Memory B cell (primary cell): Measurements from ENCODE around the gene ARFGAP3.

Experiments used
- ATAC-seq: fragments of 150-1000 bp; cut with Tn5 transposase; 2 replicates; pipeline ENCODE4 v1.10.0; 2021; ENCODE audit warnings: low read depth, mild to moderate bottlenecking, moderate library complexity
- DNase-seq, 2 donors: peaks; one replicate each; pipeline ENCODE4 v3.0.0; 2022; ENCODE audit warnings: low spot score in 2 of 2
- H3K27ac Mint-ChIP-seq: one replicate; pipeline ENCODE4 v1.8.0; 2022; ENCODE audit warnings: mild to moderate bottlenecking, moderate library complexity, mixed read lengths
- H3K27me3 Mint-ChIP-seq: one replicate; pipeline ENCODE4 v1.8.0; 2022; ENCODE audit warnings: mixed read lengths
- H3K36me3 Mint-ChIP-seq: one replicate; pipeline ENCODE4 v1.8.0; 2022; ENCODE audit warnings: mild to moderate bottlenecking, mixed read lengths
- H3K4me1 Mint-ChIP-seq: one replicate; pipeline ENCODE4 v1.8.0; 2022; ENCODE audit warnings: mixed read lengths
- H3K4me3 Mint-ChIP-seq: one replicate; pipeline ENCODE4 v1.8.0; 2022; ENCODE audit warnings: mild to moderate bottlenecking, moderate library complexity, mixed read lengths
- H3K9me3 Mint-ChIP-seq: one replicate; pipeline ENCODE4 v1.8.0; 2022; ENCODE audit warnings: mixed read lengths

Gene ARFGAP3

DNA sequence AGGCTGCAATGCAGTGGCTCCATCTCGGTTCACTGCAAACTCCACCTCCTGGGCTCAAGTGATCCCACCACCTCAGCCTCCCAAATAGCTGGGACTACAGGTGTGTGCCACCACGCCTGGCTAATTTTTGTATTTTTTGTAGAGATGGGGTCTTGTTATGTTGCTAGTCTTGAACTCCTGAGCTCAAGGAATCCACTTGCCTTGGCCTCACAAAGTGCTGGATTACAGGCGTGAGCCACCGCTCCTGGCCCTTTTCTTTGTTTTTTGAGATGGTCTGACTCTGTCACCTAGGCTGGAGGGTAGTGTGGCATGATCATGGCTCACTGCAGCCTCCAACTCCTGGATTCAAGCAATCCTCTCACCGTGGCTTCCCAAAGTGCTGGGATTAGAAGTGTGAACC, 21.0 kb downstream of the ARFGAP3 start:
- ATAC-seq (no peak), DNase-seq (no peak)
- Mint-ChIP-seq H3K27me3 (no peaks in the 10 kb centered on the region), H3K9me3 (no peaks in the 10 kb centered on the region), H3K4me3 (no peak overlapping the region), H3K4me1 (peaks cover 2% of the 10 kb centered on the region), H3K27ac (no peak overlapping the region), H3K36me3 (peaks cover 15% of the 10 kb centered on the region)

DNA sequence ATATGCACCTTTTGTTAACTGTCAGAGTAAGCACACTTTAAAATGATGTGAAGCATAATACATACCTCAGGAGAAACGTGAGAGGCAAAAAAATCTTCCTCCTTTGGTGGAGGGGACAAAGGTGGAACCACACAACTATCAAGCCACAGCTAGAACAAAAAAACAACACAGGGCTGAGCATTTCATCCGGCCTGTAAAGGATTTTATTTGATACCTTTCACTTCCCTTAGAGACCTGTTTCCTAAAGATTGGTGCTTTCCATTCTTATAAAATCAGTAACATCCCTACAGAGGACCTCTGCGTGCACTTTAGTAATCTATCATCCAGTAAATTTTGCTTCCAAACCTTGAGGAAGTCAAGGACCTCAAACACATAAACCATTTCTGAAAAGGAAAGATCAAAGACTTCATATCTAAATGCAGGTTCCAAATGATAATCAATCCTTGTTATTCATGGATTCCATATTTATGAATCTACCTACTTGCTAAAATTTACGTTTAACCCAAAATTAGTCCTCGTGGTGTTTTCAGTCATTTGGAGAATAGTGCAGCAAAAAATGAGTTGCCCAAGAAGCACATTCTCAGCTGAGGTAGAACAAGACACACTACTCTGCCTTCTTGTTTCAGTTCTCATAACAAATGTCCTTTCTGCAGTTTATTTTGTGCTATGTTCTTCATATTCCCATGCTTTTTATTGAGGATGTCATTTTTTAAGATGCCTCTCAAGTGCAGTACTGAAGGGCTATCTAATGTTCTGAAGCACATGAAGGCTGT, 22.7 kb downstream of the ARFGAP3 start:
- Mint-ChIP-seq H3K9me3 (no peaks in the 10 kb centered on the region), H3K27me3 (no peaks in the 10 kb centered on the region), H3K36me3 (peaks cover 20% of the 10 kb centered on the region), H3K4me1 (no peaks in the 10 kb centered on the region), H3K27ac (no peak overlapping the region), H3K4me3 (no peak overlapping the region)
- DNase-seq (no peak), ATAC-seq (no peak)

DNA sequence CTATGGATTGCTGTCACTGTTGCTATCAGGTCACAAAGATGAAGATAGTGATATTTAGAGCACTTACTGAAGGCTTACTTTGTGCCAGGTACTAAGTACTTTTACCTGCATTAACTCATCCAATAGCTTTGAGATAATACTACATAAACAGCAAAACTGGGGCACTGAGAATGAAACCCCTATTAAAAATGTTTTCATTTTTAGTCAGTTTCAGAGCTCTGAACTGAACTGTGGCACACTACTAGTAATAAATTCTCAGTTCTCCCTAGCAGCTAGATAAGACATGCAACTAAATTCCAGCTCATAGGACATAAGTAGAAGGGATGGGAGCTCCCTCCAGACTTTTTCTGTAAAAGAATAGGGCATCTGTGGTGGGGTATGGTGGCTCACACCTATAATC, 24.0 kb downstream of the ARFGAP3 start:
- no peaks in the 10 kb centered on the region for H3K9me3 Mint-ChIP-seq
- ATAC-seq (no peak), DNase-seq (no peak)
- peaks cover 20% of the 10 kb centered on the region for H3K36me3 Mint-ChIP-seq
- no peak overlapping the region for H3K27ac Mint-ChIP-seq
- H3K4me1 Mint-ChIP-seq = no peaks in the 10 kb centered on the region
- no peak overlapping the region for H3K4me3 Mint-ChIP-seq
- H3K27me3 Mint-ChIP-seq = no peaks in the 10 kb centered on the region

DNA sequence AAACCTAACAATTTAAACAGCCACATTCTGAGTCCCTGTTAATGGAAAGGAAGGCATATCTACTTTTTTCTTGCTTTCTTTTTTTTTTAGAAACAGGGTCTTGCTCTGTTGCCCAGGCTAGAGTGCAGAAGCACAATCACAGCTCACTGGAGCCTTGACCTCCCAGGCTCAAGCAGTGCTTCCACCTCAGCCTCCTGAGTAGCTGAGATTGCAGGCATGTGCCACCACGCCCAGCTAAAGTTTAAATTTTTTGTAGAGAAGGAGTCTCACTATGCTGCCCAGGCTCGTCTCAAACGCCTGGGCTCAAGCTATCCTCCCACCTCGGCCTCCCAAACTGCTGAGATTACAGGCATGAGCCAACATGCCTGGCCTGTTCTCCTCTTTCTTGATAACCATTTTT, 25.4 kb downstream of the ARFGAP3 start:
- Mint-ChIP-seq H3K4me3 (no peak overlapping the region), H3K4me1 (no peaks in the 10 kb centered on the region), H3K9me3 (no peaks in the 10 kb centered on the region), H3K36me3 (peaks cover 24% of the 10 kb centered on the region), H3K27me3 (no peaks in the 10 kb centered on the region), H3K27ac (no peak overlapping the region)
- DNase-seq (no peak), ATAC-seq (no peak)

DNA sequence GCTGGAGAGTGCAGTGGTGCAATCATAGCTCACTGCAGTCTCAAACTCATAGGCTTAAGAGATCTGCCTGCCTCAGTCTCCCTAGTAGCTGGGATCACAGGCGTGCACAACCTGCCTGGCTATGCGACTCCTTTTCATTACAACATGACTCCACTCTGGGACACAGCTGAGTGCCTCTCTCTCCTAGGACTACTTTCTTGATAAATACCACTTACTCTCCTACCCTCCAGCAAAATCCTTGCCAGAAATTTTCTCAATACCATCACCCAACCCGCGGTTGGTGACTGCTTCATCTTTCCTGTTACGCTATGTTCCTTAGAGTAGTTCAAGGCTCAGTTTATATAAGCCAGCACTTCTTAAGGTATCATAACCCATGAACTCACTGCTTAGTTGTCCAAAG, 26.9 kb downstream of the ARFGAP3 start:
- Mint-ChIP-seq H3K4me1 (no peaks in the 10 kb centered on the region), H3K9me3 (no peaks in the 10 kb centered on the region), H3K36me3 (peaks cover 21% of the 10 kb centered on the region), H3K4me3 (no peak overlapping the region), H3K27me3 (no peaks in the 10 kb centered on the region), H3K27ac (no peak overlapping the region)
- DNase-seq (no peak), ATAC-seq (no peak)

DNA sequence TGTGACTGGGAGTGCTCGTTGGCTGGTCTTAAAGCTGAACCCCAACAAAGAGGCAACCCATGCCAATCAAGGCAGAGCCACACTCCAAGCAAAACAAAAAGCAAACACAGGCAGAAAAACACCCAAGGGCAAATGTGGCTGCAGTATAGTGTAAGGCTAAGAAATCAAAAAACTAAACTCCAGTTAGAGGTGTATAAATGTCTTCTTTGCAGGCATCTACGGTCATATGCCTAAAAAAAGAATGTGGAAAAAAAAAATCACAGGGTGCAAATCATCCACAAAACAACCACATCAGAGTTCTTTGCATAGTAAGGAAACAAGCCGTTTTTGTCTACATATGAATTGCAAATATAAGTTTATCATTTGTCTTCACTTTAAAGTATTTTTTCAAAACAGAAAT, 27.8 kb downstream of the ARFGAP3 start:
- no peak overlapping the region for H3K4me3 Mint-ChIP-seq
- no peak overlapping the region for H3K27ac Mint-ChIP-seq
- H3K9me3 Mint-ChIP-seq = no peaks in the 10 kb centered on the region
- ATAC-seq (no peak), DNase-seq (no peak)
- H3K27me3 Mint-ChIP-seq = no peaks in the 10 kb centered on the region
- H3K36me3 Mint-ChIP-seq = peaks cover 23% of the 10 kb centered on the region
- no peaks in the 10 kb centered on the region for H3K4me1 Mint-ChIP-seq

DNA sequence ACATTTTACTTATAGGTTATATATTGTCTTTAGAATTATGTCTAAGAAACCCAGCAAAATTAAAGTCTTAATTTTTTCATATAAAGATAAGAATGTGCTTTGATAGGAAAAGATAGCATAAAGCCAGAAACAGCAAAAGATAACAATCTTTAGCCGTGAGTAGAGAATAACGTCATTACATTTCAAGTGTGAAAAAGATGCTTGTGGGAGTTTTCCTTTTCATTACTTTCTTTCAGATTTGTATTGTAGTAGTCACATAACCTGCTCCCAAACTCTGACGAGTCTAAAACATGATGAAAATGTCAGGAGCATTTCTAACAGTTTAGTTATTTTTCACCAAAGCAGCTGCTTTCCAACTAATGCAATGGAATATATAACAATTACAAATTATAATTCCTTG, 31.3 kb downstream of the ARFGAP3 start:
- DNase-seq = no peak
- H3K4me1 Mint-ChIP-seq = peaks cover 2% of the 10 kb centered on the region
- H3K27ac Mint-ChIP-seq = no peak overlapping the region
- H3K27me3 Mint-ChIP-seq = no peaks in the 10 kb centered on the region
- H3K9me3 Mint-ChIP-seq = no peaks in the 10 kb centered on the region
- H3K4me3 Mint-ChIP-seq = no peak overlapping the region
- H3K36me3 Mint-ChIP-seq = peaks cover 23% of the 10 kb centered on the region
- ATAC-seq = no peak

DNA sequence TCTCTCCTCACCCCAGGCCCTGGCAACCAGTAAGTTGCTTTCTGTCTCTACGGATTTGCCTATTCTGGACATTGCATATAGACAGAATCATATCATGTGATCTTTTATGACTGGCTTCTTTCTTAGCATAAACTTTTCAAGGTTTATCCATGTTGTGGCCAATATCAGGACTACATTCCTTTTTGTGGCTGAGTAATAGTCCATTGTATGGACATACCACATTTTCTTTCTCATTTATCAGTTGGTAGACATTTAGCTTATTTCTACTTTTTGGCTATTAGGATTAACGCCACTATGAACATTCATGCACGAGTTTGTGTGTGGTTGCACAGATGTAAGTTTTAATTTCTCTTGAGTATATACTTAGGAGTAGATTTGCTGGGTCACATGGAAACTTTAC, 35.7 kb downstream of the ARFGAP3 start:
- ATAC-seq = no peak
- Mint-ChIP-seq H3K4me3 (no peak overlapping the region), H3K27me3 (no peaks in the 10 kb centered on the region), H3K4me1 (peaks cover 2% of the 10 kb centered on the region), H3K36me3 (peaks cover 18% of the 10 kb centered on the region), H3K9me3 (no peaks in the 10 kb centered on the region), H3K27ac (peak overlapping the region; percentile 21)
- no peak for DNase-seq

DNA sequence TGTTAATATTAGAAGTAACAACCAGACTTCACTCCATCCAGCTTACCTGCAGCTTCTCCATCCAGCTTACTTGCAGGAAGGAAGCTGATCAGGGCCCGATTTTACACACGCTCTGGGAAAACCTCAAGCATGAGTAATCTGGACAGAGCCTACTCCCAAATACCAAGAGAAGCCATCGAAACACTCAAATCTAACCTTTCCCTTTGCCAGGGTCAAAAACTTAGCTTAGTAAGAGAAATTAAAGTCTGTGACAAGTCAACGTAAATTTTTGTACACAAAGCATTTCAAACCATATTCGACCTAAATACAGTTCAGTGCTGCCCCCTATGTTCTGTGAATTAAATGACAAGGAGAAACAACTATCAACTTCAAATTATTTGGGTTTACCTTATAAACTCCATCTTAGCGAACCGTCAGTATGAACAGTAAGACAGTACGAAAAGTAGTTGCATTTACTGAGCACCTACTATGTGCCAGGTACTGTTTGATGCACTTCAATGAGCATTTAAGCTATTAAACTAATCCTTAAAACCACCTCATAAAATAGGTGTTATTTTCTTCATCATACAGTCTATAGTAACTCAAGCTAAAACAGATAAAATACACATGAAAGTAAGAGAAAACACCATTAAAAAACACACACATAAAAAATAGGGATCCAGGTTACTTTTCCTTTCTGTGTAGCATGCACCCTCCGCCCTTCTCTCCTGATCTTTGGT, 36.9 kb downstream of the ARFGAP3 start:
- H3K9me3 Mint-ChIP-seq = no peaks in the 10 kb centered on the region
- DNase-seq = peak in 1 of 2 donors; percentile 19
- no peak overlapping the region for H3K4me3 Mint-ChIP-seq
- peaks cover 2% of the 10 kb centered on the region for H3K4me1 Mint-ChIP-seq
- peaks cover 19% of the 10 kb centered on the region for H3K36me3 Mint-ChIP-seq
- no peaks in the 10 kb centered on the region for H3K27me3 Mint-ChIP-seq
- no peak for ATAC-seq
- peak overlapping the region; percentile 21 for H3K27ac Mint-ChIP-seq

DNA sequence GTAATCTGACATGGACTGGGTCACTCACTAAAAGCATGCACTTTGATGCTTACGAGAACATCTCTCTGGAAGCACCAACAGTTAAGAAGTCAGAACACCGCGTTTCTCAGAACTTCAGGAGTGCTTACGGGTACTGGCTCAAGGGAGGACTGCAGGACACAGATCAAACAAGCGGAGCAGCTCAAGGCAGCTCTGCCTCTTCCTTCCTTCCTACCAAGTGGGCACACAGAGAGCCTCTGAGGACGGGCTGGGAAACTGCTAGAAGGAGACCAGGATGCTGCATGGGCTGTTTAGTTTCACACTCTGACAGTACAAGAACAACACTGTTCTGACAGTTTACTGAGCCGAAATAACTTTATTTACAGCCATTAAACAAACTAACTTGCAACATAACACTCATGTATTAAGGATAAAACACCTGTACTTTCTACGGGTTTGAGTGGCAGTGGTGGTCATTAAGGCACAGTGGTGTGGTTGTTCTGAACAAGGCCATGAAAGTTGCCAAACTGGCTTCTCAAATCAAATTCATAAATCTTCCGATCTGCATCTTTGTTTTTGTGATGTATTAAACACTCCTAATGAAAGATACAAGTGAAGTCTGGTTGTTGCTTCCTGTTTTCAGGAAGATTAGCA, 37.5 kb downstream of the ARFGAP3 start:
- Mint-ChIP-seq H3K36me3 (peaks cover 16% of the 10 kb centered on the region), H3K9me3 (no peaks in the 10 kb centered on the region), H3K4me3 (no peak overlapping the region), H3K27ac (no peak overlapping the region), H3K27me3 (no peaks in the 10 kb centered on the region), H3K4me1 (peaks cover 2% of the 10 kb centered on the region)
- ATAC-seq (no peak), DNase-seq (no peak)

DNA sequence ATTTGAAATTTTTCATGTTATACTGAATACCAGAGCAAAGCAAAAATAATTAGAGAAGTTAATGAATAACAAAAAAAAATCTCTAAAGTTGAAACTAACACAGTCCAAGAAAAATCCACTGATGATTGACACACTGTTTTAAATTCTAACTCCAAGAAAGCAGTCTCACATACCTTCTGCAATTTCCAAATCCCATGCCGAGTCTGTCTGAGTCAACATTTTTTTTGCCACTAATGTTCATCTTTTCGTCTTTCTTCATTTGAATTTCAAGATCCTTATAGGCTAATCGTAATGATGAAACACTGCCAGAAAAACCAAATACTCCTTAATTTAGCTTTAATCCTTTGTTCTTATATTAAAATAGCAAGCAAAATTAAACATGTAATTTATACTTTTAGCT, 39.5 kb downstream of the ARFGAP3 start:
- Mint-ChIP-seq H3K4me3 (no peak overlapping the region), H3K36me3 (peaks cover 23% of the 10 kb centered on the region), H3K4me1 (peaks cover 2% of the 10 kb centered on the region), H3K9me3 (no peaks in the 10 kb centered on the region), H3K27me3 (no peaks in the 10 kb centered on the region), H3K27ac (no peak overlapping the region)
- ATAC-seq (no peak), DNase-seq (no peak)

DNA sequence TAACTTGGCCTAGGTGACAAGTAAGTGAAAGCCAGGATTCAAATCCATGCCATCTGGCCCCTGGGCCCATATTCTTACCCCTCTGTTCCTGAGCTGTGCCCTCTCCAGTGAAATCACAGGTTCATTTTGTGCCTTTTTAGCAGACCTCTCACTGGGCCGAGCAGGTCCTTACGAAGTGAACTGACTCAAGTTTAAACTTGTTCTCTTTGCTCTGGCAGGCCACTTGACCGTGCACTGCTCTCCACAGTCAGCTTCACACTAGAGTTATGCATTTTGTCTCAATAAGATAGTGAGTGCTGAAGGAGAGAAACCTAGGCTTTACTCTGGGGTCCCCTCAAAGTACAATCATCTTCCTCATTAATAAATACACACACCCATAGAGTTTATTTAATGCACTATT, 40.7 kb downstream of the ARFGAP3 start:
- Mint-ChIP-seq H3K27ac (no peak overlapping the region), H3K4me3 (no peak overlapping the region), H3K36me3 (peaks cover 17% of the 10 kb centered on the region), H3K4me1 (no peaks in the 10 kb centered on the region), H3K9me3 (no peaks in the 10 kb centered on the region), H3K27me3 (no peaks in the 10 kb centered on the region)
- ATAC-seq (no peak), DNase-seq (no peak)

DNA sequence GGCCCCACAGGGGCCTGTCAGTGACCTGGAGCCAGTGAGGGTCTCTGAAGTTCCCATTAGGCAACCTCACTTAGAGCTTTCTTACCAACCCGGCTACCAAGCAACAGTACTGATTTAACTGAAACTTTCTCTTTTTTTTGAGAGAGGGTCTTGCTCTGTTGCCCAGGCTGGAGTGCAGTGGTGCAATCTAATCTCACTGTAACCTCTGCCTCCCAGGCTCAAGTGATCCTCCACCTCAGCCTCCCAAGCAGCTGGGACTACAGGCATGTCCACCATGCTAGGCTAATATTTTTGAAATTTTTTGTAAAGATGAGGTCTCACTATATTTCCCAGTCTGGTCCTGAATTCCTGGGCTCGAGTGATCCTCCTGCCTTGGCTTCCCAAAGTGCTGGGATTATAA, 42.5 kb downstream of the ARFGAP3 start:
- no peak overlapping the region for H3K27ac Mint-ChIP-seq
- no peaks in the 10 kb centered on the region for H3K4me1 Mint-ChIP-seq
- ATAC-seq (no peak), DNase-seq (no peak)
- H3K9me3 Mint-ChIP-seq = no peaks in the 10 kb centered on the region
- no peaks in the 10 kb centered on the region for H3K27me3 Mint-ChIP-seq
- H3K36me3 Mint-ChIP-seq = peaks cover 17% of the 10 kb centered on the region
- H3K4me3 Mint-ChIP-seq = no peak overlapping the region

DNA sequence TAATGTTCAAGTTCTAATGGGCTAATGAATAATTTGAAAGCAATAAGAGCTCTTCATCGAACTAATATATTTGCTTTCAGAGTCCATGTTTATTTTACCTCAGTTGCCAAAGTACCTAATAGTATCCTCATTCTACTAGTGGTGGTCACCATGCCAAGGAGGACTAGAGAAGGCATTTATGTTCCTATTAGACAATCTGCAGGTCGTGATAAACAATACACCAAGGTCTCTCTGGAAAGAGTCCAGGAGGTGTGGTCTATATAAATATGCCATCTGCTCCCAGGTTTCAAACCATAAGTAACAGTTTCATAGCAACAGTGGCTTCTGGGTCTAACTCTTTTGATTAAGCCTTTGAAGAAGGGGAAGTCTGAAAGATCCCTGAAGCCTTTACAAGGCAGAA, 42.9 kb downstream of the ARFGAP3 start:
- no peaks in the 10 kb centered on the region for H3K9me3 Mint-ChIP-seq

More for the DNA sequence above, 42.9 kb downstream of the ARFGAP3 start:
- ATAC-seq (no peak), DNase-seq (no peak)
- H3K4me3 Mint-ChIP-seq = no peak overlapping the region
- peaks cover 18% of the 10 kb centered on the region for H3K36me3 Mint-ChIP-seq
- H3K27ac Mint-ChIP-seq = no peak overlapping the region
- H3K27me3 Mint-ChIP-seq = no peaks in the 10 kb centered on the region
- H3K4me1 Mint-ChIP-seq = no peaks in the 10 kb centered on the region
